AG09309 (cell line): ENCODE measurements around the gene ETF1.
A peak's percentile ranks its signal among the peaks of the same experiment; 100 is the strongest.

Experiments used
- DNase-seq: peaks from one replicate; pipeline ENCODE4 v3.0.0-alpha.2; 2010; ENCODE audit warnings: low read depth
- H3K4me3 ChIP-seq: 2 replicates; pipeline ENCODE4 v1.5.1; 2011; ENCODE audit warnings: mild to moderate bottlenecking, low read depth, low read length, moderate library complexity; ENCODE audit not compliant: control insufficient read depth
- CTCF ChIP-seq: IDR thresholded peaks from 2 replicates; pipeline ENCODE4 v1.5.1; 2011; ENCODE audit warnings: mild to moderate bottlenecking, low read depth, low read length, inconsistent platforms; ENCODE audit not compliant: insufficient read depth, control insufficient read depth; ENCODE audit errors: missing control alignments

The ETF1 gene

GRCh38 chr5:138504799-138505198 lies 38.2 kb downstream of the ETF1 start:
- no peak for TF ChIP-seq CTCF
- H3K4me3 ChIP-seq: no peak overlapping the region
- no peak for DNase-seq

GRCh38 chr5:138503487-138504270 lies 39.4 kb downstream of the ETF1 start:
- H3K4me3 ChIP-seq: no peak overlapping the region
- peak; percentile 79 for TF ChIP-seq CTCF
- peak; percentile 31 for DNase-seq

GRCh38 chr5:138502521-138502920 lies 40.5 kb downstream of the ETF1 start:
- no peak for TF ChIP-seq CTCF
- no peak for DNase-seq
- no peak overlapping the region for H3K4me3 ChIP-seq

GRCh38 chr5:138502121-138502520 lies 40.9 kb downstream of the ETF1 start:
- no peak for TF ChIP-seq CTCF
- DNase-seq: no peak
- H3K4me3 ChIP-seq: no peak overlapping the region

GRCh38 chr5:138498376-138498775 lies 44.7 kb downstream of the ETF1 start:
- DNase-seq: no peak
- H3K4me3 ChIP-seq: no peak overlapping the region
- TF ChIP-seq CTCF: no peak

GRCh38 chr5:138495351-138495750 lies 47.7 kb downstream of the ETF1 start:
- DNase-seq: no peak
- TF ChIP-seq CTCF: no peak

More at GRCh38 chr5:138495351-138495750, 47.7 kb downstream of the ETF1 start:
- no peak overlapping the region for H3K4me3 ChIP-seq
